ENCODE results near the gene RNF224. TPM values are rescaled to one million over a fixed set of nuclear protein-coding genes. Genes with fewer than 3 reads are reported as not detected.

Gene RNF224
- polyA plus RNA-seq, 1 donor from 2014 or later = not detected

GRCh38 chr9:137194388-137194787 lies 32.9 kb upstream of the RNF224 start:
- Histone ChIP-seq H3K27me3 (ENCODE audit: insufficient read depth, low read depth, low read length) (no peaks in the 10 kb centered on the region), H3K9me2 (ENCODE audit: insufficient read depth, low read length) (no peaks in the 10 kb centered on the region), H3K36me3 (ENCODE audit: insufficient read depth, low read length) (no peaks in the 10 kb centered on the region), H3K9me3 (ENCODE audit: low read length) (no peaks in the 10 kb centered on the region), H3K4me3 (ENCODE audit: low read length) (no peak overlapping the region), H3K4me2 (ENCODE audit: low read length) (no peak overlapping the region), H4K20me1 (ENCODE audit: insufficient read depth) (no peaks in the 10 kb centered on the region), H3K9ac (ENCODE audit: low read length) (no peak overlapping the region), H2AFZ (ENCODE audit: low read depth, low read length) (no peak overlapping the region), H3K79me2 (replicated peaks; ENCODE audit: insufficient read depth, low read length) (no peaks in the 10 kb centered on the region), H3F3A (ENCODE audit: insufficient read depth, low read length, poor library complexity, severe bottlenecking) (no peaks in the 10 kb centered on the region), H3K27ac (ENCODE audit: low read length) (no peak overlapping the region)
- no peak for TF ChIP-seq RAD21 (conservative IDR thresholded peaks at IDR 0.05)
- no peak for TF ChIP-seq EZH2 (IDR thresholded peaks at IDR 0.05; ENCODE audit: borderline replicate concordance, insufficient read depth, low read length, poor library complexity, severe bottlenecking)
- TF ChIP-seq CTCF (IDR thresholded peaks at IDR 0.05; ENCODE audit: poor library complexity, severe bottlenecking) = no peak
- no peak for TF ChIP-seq EP300 (conservative IDR thresholded peaks at IDR 0.05; ENCODE audit: poor library complexity, severe bottlenecking)

- Histone ChIP-seq H3K27ac (ENCODE audit: low read length) (no peak overlapping the region), H3K4me2 (ENCODE audit: low read length) (no peak overlapping the region), H3K27me3 (ENCODE audit: insufficient read depth, low read depth, low read length) (no peaks in the 10 kb centered on the region), H3F3A (ENCODE audit: insufficient read depth, low read length, poor library complexity, severe bottlenecking) (no peaks in the 10 kb centered on the region), H2AFZ (ENCODE audit: low read depth, low read length) (no peak overlapping the region), H3K9me3 (ENCODE audit: low read length) (no peaks in the 10 kb centered on the region), H3K36me3 (ENCODE audit: insufficient read depth, low read length) (no peaks in the 10 kb centered on the region), H3K9me2 (ENCODE audit: insufficient read depth, low read length) (no peaks in the 10 kb centered on the region), H3K9ac (ENCODE audit: low read length) (no peak overlapping the region), H4K20me1 (ENCODE audit: insufficient read depth) (no peaks in the 10 kb centered on the region), H3K4me3 (ENCODE audit: low read length) (no peak overlapping the region), H3K79me2 (replicated peaks; ENCODE audit: insufficient read depth, low read length) (no peaks in the 10 kb centered on the region)
- TF ChIP-seq MXI1 (conservative IDR thresholded peaks at IDR 0.05; ENCODE audit: poor library complexity, severe bottlenecking) = no peak
- TF ChIP-seq SMC3 (conservative IDR thresholded peaks at IDR 0.05; ENCODE audit: poor library complexity) = no peak
- TF ChIP-seq TAF1 (IDR thresholded peaks at IDR 0.05; ENCODE audit: low read depth) = no peak
- no peak for TF ChIP-seq RAD21 (conservative IDR thresholded peaks at IDR 0.05)
- no peak for TF ChIP-seq POLR2AphosphoS5 (IDR thresholded peaks at IDR 0.05)
- TF ChIP-seq REST (IDR thresholded peaks at IDR 0.05; ENCODE audit: borderline replicate concordance) = no peak
- TF ChIP-seq CTCF (IDR thresholded peaks at IDR 0.05; ENCODE audit: poor library complexity, severe bottlenecking) = no peak
- no peak for TF ChIP-seq EZH2 (IDR thresholded peaks at IDR 0.05; ENCODE audit: borderline replicate concordance, insufficient read depth, low read length, poor library complexity, severe bottlenecking)
- TF ChIP-seq EP300 (conservative IDR thresholded peaks at IDR 0.05; ENCODE audit: poor library complexity, severe bottlenecking) = no peak
These were observed 32.4 kb upstream of the RNF224 start for GRCh38 chr9:137194909-137195308.
